Measurements from ENCODE around the gene RFESD.
A peak's percentile ranks its signal among the peaks of the same experiment; 100 is the strongest.
"Not testable (repeated sequence)": the region's sequence is repeated elsewhere in the genome, so short reads cannot be mapped to it uniquely, and the experiment has no call there.

Gene RFESD

DNA sequence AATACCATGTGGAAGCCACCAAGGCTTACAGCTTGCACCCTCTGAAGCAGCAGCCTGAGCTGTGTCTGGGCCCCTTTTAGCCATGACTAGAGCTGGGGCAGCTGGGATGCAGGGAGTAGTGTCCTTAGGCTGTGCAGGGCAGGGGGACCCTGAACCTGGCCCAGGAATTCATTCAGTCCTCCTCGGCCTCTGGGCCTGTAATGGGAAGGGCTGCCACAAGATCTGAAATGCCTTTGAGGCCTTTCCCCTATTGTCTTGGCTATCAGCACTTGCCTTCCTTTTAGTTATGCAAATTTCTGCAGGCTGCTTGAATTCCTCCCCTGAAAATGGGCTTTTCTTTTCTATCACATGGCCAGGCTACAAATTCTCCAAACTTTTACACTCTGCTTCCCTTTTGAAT lies 17.6 kb upstream of the RFESD start:
- no peak for DNase-seq (ENCODE audit: low read depth)
- H3K4me3 ChIP-seq (ENCODE audit: low read depth, low read length), result no peak overlapping the region
- TF ChIP-seq, protein P1, sequence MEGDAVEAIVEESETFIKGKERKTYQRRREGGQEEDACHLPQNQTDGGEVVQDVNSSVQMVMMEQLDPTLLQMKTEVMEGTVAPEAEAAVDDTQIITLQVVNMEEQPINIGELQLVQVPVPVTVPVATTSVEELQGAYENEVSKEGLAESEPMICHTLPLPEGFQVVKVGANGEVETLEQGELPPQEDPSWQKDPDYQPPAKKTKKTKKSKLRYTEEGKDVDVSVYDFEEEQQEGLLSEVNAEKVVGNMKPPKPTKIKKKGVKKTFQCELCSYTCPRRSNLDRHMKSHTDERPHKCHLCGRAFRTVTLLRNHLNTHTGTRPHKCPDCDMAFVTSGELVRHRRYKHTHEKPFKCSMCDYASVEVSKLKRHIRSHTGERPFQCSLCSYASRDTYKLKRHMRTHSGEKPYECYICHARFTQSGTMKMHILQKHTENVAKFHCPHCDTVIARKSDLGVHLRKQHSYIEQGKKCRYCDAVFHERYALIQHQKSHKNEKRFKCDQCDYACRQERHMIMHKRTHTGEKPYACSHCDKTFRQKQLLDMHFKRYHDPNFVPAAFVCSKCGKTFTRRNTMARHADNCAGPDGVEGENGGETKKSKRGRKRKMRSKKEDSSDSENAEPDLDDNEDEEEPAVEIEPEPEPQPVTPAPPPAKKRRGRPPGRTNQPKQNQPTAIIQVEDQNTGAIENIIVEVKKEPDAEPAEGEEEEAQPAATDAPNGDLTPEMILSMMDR (conservative IDR thresholded peaks at IDR 0.05; ENCODE audit: low read depth, low read length), result no peak

DNA sequence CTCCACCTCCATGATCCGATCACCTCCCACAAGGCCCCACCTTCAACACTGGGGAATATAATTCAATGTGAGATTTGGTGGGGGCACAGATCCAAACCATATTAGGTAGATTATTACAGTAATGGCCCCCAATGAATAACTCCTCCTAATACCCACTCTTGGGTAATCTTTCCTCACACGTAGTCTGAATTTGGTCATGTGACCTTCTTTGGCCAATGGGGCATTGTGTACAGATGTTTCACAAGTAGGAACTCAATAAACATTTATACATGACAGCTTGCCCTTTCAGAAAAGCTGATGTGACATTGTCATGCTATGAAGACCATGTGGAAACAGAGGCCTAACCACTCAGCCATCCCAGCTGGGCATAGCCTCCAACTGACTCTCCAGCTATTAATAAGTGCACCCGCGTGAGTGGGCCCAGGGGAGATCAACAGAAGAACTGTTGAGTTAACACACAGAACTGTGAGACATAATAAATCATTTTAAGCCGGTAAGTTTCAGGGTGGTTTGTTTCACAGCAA lies 16.1 kb upstream of the RFESD start:
- H3K4me3 ChIP-seq (ENCODE audit: low read depth, low read length), result no peak overlapping the region
- TF ChIP-seq, protein P1 (conservative IDR thresholded peaks at IDR 0.05; ENCODE audit: low read depth, low read length), result no peak
- no peak for DNase-seq (ENCODE audit: low read depth)

DNA sequence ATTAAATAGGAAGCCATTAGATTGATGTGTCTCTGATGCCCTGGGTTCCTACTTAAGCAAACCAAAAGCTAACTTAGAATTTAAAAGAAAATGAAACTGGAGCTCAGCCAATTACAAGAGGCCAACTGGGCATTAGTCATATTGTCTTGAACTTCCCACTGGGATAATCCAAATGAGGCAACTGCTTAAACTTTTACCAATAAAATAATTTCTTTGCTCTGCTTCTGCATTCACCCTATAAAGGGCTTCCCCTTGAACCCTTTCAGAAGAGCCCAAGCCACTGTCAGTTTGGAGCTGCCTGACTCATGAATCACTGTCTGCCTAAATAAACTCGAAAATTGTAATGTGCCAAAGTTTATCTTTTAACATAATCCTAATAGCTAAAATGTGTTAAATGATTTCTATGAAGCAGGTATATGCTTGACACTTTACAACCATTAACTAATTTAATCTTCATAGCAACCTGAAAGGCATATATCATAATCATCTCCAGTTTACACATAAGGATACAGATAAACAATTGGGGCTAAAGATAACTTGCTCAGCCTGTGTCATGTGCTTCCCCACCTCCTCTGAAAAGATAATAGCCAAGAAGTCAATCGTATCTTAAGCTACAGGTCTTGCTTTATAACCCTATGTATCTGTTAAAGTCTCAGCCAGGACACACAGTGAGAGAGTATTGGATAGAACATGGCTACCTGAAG lies 15.2 kb upstream of the RFESD start:
- H3K4me3 ChIP-seq (ENCODE audit: low read depth, low read length), result no peak overlapping the region
- TF ChIP-seq, protein P1 (conservative IDR thresholded peaks at IDR 0.05; ENCODE audit: low read depth, low read length), result no peak
- peak; percentile 83 for DNase-seq (ENCODE audit: low read depth)

DNA sequence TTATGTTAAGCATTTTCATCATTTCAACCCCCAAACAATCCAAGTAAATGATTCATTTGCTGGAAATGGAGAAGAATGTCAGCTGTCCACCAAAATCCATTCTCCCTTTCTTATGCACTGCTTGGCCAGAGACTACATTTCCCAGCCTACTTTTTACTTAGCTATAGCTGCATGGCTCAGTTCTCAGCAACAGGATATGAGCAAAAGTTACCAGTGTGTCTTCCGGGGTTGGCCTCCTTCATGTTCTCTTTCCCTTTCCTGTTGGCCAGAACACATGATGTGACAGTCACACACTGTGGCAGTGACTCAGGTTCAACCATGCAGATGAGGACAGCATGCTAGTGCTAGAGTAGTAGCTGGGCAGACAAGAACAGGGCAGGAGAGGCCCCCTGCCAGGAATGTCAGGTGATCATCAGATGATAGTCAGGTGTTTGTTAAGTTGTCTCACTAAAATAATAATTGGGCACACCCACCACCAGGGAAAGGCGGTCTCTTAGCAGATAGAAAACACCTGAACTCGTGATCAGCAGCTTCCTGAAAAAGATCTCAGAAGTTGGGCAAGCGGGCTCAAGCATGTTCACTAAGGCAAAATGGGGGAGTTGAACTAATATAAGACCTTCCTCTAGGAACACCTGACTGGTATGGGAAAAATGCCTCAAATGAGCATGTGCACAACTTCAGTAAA lies 14.4 kb upstream of the RFESD start:
- DNase-seq (ENCODE audit: low read depth), result peak; percentile 73
- TF ChIP-seq, protein P1 (conservative IDR thresholded peaks at IDR 0.05; ENCODE audit: low read depth, low read length), result no peak
- H3K4me3 ChIP-seq (ENCODE audit: low read depth, low read length), result no peak overlapping the region

DNA sequence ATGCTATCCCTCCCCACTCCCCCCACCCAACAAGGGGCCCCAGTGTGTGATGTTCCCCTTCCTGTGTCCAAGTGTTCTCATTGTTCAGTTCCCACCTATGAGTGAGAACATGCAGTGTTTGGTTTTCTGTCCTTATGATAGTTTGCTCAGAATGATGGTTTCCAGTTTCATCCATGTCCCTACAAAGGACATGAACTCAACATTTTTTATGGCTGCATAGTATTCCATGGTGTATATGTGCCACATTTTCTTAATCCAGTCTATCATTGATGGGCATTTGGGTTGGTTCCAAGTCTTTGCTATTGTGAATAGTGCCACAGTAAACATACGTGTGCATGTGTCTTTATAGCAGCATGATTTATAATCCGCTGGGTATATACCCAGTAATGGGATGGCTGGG lies 13.6 kb upstream of the RFESD start:
- not testable (repeated sequence) for DNase-seq (ENCODE audit: low read depth); H3K4me3 ChIP-seq (ENCODE audit: low read depth, low read length)

DNA sequence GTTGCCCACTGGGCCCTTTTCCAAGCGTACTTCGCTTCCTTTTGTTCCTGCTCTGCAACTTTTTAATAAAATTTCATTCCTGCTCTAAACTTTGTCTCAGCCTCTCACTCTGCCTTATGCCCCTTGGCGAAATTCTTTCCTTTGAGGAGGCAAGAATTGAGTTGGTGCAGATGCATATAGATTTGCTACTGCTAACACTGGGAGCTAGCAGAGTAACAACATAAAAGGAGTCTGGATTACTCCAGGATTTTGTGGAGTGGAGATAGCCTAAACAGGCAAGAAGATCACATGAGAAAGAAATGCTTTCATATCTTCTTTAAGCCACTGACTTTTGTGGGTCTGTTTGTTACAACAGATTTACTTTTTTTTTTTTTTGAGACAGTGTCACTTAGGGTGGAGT lies 12.9 kb upstream of the RFESD start:
- TF ChIP-seq, protein P1 (conservative IDR thresholded peaks at IDR 0.05; ENCODE audit: low read depth, low read length), result no peak
- no peak overlapping the region for H3K4me3 ChIP-seq (ENCODE audit: low read depth, low read length)
- DNase-seq (ENCODE audit: low read depth), result no peak

DNA sequence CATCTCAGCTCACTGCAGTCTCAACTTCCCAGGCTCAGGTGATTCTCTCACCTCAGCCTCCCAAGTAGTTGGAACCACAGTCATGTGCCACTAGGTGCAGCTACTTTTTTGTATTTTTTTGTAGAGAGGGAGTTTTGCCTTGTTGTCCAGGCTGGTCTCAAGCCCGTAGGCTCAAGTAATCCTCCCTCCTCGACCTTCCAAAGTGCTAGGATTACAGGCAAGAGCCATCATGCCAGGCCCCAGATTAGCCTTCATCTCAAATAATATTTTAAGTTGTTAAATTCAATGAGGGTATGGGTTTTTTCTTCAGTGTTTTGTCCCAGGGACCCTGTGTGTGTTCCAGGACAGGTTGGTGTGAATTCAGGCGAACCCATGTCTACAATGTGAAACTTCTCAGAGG lies 12.5 kb upstream of the RFESD start:
- no peak for DNase-seq (ENCODE audit: low read depth)
- TF ChIP-seq, protein P1 (conservative IDR thresholded peaks at IDR 0.05; ENCODE audit: low read depth, low read length), result no peak
- no peak overlapping the region for H3K4me3 ChIP-seq (ENCODE audit: low read depth, low read length)
